Fibroblast of skin of back (primary cell): ENCODE data around the gene TBX6.

ENCODE experiments used
- DNase-seq: peaks from one replicate; pipeline ENCODE4 v3.0.0-alpha.2; 2013

TBX6 gene

GRCh38 chr16:30086291-30087140 lies 5.2 kb downstream of the TBX6 start:
- no peak for DNase-seq

GRCh38 chr16:30085820-30086219 lies 5.9 kb downstream of the TBX6 start:
- no peak for DNase-seq

- no peak for DNase-seq
These were observed 6.5 kb downstream of the TBX6 start for GRCh38 chr16:30085247-30085646.

GRCh38 chr16:30084816-30085159 lies 6.9 kb downstream of the TBX6 start:
- DNase-seq: no peak

- DNase-seq: no peak
These were observed 7.5 kb downstream of the TBX6 start for GRCh38 chr16:30084096-30084815.

GRCh38 chr16:30083216-30084055 lies 8.3 kb downstream of the TBX6 start:
- DNase-seq: no peak

GRCh38 chr16:30082545-30083090 lies 9.1 kb downstream of the TBX6 start:
- DNase-seq: no peak

- no peak for DNase-seq
These were observed 12.2 kb downstream of the TBX6 start for GRCh38 chr16:30079480-30079879.

- no peak for DNase-seq
These were observed 13.0 kb downstream of the TBX6 start for GRCh38 chr16:30078744-30079143.

- no peak for DNase-seq
These were observed 14.1 kb downstream of the TBX6 start for GRCh38 chr16:30077656-30078055.

- no peak for DNase-seq
These were observed 15.4 kb downstream of the TBX6 start for GRCh38 chr16:30076276-30076791.

GRCh38 chr16:30075503-30076275 lies 16.0 kb downstream of the TBX6 start, which contains the start of gene PPP4C:
TSS of gene PPP4C (plus strand) at chr16:30075994. CDS start at chr16:30076378, 384 bp downstream.
- peak; percentile 90 for DNase-seq

GRCh38 chr16:30070490-30070889 lies 21.2 kb downstream of the TBX6 start:
- no peak for DNase-seq

- no peak for DNase-seq
These were observed 21.9 kb downstream of the TBX6 start for GRCh38 chr16:30069611-30070462.

- peak; percentile 31 for DNase-seq
These were observed 22.7 kb downstream of the TBX6 start for GRCh38 chr16:30068750-30069610.

- no peak for DNase-seq
These were observed 23.4 kb downstream of the TBX6 start for GRCh38 chr16:30068333-30068732.

GRCh38 chr16:30067584-30067916 lies 24.2 kb downstream of the TBX6 start:
- DNase-seq: no peak

- DNase-seq: no peak
These were observed 24.8 kb downstream of the TBX6 start for GRCh38 chr16:30066761-30067583.
